Superior temporal gyrus (tissue), 1 donor: ENCODE results near the gene C1orf159.
"Not testable (repeated sequence)": the region's sequence is repeated elsewhere in the genome, so short reads cannot be mapped to it uniquely, and the experiment has no call there.

Experiments used
- DNase-seq: peaks from one replicate; pipeline ENCODE4 v3.0.0-alpha.2; 2016; ENCODE audit errors: extremely low spot score

The C1orf159 gene

DNA sequence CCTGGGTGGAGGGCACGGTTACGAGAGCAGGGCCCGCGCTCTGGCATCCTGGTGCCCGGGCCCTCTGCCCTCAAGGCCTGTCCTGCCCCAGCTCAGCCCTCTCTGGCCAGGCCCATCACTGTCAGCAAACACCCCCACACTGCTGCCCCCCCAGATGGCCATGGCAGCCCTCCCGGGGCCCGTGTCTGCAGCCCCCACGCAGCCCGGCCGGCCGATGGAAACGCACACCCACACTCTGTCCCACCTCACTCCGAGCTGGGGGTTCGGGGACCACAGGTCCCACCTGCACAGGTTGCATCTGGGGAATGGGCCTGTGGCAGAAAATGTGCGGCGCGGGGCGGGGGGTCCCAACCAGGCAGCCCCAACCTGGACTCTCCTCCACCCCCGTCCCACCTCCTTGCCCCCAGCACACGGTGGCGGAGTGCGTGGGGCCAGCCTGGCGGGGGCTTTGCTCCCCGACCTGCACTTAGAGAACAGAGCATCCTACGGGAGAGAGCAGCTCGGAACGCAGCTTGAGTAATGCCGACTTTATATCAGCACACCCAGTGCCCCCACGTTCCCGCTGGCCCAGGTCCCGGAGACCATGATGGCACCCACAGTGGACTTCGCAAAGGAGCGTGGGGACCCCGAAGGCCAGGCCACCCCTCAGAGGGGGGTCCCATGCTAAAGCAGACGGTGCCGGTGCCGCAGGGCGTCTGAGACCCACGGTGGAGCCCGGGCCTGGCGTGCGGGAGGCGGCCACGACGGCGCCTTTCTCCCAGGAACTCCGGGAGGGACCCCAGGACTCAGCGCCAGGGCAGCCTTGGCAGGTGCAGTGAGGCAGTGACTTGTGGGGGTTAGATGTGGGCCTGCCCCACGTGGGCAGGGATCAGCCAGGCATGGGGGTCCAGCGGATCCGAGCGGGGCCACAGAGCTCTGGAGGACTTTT is 34.3 kb downstream of the C1orf159 start:
- no peak for DNase-seq

DNA sequence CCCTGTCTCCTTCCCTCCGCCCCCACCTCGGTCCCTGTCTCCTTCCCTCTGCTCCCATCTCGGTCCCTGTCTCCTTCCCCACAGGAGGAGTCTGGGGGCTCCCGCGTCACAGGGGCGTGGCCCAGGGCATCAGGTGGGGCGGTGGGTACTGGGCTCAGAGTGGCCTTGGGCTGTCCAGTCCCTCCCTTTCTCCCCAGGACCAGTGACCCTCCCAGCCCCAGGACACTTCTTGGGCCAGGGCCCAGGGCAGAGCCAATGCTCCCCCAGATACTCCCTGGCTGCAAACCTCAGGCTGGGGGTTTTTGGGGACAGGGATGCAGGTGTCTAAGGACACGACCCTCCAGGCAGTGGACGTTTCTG is 35.0 kb downstream of the C1orf159 start:
- DNase-seq: no peak

DNA sequence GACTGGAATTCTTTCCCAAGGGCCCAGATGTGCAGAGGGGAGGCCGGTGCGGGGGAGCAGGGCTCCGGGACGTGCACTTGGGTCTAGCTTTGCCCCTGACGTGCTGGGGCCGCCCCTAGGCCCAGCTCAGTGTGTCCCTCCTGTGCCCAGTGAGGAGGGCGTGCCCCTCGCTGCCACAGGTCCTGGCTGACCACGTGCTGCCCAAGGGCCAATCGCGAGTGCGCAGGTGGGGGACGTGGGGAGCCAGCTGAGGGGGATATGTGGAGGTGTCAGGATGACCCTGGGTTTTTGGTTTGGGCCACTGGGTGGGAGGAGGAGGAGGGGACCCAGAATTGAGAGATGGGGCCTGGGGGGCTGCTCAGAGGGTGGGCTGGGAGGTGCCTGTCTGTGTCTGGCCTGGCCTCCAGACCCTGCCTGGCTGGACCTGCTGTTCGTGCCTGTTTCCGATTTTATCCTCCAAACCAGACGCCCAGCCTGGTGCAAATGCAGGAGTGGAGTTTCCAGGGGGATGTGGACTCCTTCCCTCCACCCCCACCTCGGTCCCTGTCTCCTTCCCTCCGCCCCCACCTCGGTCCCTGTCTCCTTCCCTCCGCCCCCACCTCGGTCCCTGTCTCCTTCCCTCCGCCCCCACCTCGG is 35.6 kb downstream of the C1orf159 start:
- DNase-seq: no peak

DNA sequence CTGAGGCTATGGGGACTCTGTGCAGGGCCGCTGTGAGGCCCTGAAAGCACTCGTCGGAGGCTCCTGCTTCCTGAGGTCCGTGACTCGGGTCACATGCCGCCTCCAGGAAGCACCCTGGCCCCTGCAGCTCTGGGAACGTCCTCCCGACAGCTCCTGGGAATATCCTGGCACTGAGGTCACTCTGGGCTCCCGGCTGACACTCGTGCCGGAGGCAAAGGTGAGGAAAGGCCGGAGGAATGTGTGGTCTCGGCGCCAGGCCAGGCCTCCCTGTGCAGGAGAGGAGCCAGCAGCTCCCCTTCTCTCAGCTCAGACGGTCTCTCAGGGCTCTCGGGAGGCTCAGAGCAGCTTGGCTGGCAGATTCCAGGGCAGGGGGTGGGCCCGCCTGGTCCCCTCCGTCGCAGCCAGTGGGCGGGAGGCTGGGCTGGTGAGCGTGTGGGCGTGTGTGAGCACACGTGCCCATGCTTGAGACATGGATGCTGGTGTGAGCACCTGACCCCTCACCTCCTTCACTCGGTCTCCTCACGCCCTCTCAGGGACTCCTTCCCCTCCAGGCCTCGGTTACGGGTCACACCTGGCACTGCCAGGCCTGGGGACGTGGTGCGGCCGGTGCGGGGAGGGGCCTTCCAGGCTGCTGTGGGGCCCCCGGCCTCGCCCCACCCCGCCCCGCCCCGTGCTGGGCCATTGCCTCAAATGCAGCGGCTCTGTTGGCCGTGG is 36.3 kb downstream of the C1orf159 start:
- no peak for DNase-seq

DNA sequence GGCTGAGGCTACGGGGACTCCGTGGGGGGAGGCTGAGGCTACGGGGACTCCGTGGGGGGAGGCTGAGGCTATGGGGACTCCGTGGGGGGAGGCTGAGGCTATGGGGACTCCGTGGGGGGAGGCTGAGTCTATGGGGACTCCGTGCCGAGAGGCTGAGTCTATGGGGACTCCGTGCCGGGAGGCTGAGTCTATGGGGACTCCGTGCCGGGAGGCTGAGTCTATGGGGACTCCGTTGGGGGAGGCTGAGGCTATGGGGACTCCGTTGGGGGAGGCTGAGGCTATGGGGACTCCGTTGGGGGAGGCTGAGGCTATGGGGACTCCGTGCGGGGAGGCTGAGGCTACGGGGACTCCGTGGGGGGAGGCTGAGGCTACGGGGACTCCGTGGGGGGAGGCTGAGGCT is 38.5 kb downstream of the C1orf159 start:
- DNase-seq: not testable (repeated sequence)

DNA sequence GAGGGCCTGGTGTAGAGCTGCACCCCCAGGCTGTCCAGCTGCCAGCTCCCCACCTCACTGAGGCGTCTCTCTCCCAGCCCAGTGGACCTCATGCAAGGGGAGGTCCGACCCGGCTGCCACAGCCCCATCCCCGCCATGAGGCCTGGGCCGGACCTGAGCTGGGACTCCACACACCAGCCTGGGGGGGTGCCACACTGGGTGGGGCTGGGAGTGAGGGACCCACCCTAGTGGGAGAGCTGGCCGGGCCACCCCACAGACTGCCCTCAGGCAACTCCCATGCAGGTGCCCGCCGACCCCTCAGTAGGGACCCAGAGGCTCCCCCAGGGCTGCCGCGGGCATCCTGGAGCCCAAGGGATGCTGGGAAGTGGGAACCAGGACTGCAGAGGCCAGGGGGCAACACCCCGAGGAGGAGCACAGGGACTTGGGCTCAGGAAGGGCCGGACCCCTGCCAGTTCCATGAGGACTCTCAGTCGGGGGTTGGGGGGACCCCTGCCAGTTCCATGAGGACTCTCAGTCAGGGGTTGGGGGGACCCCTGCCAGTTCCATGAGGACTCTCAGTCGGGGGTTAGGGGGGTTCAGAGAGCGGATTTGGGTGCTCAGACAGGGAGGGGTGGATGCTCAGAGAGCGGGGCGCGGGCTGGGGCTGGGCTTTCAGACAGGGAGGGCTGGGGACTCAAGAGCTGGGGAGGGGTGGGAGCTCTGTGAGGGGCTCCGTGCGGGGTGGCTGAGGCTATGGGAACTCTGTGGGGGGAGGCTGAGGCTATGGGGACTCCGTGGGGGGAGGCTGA is 40.5 kb downstream of the C1orf159 start:
- DNase-seq: no peak

DNA sequence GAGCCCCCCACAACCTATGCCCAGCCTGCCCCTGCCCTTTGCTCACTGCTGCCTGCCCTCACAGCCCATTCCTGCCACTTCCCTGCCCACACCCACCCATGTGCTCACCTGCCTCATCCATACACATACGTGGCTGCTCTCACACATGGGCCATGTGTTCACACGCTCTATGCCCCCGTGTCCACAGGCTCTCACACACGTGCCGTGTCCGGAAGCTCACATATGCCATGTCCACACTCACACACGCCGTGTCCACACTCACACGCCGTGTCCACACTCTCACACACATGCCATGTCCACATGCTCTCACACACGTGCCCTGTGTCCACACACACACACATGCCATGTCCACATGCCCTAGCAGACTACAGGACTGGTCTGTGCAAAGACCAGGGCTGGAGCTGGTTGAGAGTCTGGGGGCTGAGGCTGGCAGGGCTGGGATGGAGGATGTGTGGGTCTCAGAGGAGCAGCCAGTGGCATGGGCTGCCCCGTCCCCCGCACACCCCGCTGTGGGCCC is 41.2 kb downstream of the C1orf159 start:
- DNase-seq: no peak

DNA sequence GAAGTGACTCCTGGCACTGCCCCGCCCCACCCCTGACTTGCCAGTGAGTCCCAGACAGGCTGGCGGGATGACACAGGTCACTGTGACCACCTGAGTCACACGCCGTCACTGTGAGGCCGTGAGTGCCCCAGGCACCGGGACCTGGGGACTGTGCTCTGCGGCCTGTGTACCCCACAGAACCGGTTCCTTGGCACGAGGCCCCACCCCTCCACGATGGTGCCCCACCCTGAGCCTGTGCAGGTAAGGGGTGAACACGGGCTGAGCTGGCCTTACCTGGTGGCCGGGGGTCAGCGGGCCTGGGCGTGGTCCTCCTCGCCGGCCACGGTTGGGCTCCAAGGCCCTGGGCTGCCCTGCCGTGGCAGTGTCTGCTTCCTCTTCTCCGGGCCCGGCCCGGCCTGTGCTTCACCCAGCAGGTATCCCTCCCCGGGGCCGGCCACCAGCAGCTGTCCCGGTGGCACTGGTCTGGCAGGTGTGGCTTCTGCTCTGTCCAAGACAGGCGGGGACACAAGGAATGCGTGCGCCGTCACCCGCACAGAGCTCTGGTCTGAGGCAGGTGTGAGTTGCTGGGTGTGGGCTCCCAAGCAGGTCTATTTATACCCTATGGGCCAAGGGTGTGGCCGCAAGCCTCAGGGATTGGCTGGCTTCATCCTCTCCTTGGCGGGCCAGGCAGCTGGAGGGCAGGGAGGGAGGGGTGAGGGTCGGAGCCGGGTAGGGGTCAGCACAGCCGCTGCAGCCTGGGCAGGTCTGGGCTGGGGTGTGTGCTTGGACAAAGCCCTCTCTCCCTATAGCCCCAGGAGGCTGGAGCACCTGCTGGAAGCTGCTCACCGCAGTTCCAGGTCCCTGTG is 41.9 kb downstream of the C1orf159 start, which contains the start of gene RNF223:
Gene RNF223 (minus strand): TSS at position 564 of the 845 bp plus-strand sequence. CDS start 1,740 bp downstream, outside the sequence.
- no peak for DNase-seq

DNA sequence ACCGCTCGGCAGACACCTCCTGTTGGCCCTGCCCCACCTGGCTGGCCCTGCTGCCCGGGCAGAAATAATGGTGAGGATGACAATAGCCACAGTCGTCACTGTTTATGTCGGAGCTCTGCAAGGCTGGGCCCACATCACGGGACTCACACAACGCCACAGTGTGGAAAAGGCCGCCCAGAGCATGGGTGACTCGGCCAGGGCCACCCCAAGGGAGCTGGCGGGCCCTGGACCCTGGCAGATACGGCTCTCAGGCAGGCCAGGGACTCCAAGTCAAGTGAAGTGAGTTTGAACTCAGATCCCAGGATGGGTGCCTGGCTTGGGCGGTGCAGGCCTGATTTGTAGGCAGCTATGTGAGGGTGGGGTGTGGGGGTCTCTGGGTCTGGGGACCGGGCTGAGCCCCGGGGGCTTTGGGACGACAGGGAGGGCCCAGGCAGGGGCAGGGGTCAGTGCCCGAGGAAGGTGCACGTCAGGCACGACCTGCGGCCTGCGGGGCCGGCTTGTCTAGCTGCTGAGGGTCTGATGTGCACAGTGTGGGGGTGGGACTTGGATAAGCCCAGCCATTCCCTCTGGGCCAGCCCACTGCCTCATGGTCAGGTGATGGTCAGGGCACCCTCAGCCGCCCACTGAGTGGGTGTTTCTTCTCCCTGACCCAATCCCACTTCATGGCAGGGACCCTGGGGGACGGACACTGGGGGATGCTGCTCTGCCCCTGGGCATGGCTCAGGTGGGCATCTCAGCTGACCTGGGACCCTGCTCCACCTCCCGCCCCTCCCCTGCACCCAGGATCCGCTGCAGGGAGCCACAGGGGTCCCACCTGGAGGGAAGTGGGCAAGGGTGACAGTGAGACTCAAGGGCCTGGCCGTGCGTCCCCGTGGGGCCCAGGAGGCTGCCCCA is 42.8 kb downstream of the C1orf159 start:
- DNase-seq: no peak

DNA sequence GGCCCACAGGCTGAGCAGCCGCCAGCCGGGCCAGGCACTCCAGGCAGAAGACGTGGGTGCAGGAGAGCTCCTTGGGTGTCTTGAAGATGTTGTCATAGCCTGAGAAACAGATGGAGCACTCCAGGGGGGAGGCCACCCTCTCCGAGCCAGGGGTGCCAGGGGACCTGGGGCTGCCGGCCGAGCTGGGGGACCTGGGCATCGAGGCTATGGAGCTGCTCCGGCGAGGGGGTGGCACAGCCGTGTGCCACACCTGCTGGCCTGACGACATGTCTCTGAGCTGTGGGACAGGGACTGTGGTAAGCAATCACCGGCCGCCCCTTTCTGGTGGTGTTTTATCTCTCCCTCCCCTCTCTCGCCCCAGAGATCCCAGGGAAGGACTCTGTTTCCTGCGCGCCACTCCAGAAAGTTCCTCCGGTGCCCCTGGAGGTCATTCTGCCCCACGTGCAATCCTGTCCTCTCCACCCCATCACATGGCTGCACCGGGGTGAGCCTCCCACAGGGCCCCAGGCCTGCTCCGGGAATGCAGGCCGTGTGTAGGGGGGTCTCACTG is 43.5 kb downstream of the C1orf159 start:
- no peak for DNase-seq

DNA sequence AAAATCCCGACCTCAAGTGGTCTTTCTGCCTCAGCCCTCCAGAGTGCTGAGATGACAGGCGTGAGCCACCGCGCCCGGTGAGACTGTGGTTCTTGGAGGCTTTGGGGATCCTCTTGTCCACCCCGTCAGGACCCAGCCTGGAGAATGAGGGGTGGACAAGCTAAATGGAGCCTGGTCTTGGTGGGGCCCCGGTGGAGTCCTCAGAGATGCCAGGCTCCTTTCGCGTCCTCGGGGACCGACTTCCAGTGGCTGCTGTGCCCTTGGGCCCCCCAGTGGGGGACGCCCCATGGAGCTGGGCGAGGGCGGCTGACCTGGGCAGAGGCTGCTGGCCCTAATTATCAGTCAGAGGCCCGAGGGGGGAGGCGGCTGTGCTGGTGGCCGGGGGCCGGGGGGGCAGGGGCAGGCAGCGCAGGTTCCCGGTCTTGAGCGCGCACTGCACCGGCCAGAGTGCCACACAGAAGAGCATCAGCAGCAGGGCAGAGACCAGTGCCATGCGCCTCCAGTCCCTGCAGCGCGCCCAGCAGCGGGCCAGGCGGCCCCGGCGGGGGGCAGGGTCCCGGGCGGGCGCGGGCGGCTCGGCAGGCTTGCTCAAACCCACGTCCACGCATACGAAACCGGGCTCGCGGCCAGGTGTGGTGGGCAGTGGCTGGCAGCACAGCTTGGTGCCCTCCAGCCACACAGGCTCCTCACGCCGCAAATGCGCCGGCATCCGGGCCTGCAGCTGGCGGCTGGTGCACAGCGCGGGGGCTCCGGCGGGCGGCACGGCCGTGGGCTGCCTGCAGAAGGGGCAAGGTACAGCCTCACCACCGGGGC is 44.2 kb downstream of the C1orf159 start:
- no peak for DNase-seq

DNA sequence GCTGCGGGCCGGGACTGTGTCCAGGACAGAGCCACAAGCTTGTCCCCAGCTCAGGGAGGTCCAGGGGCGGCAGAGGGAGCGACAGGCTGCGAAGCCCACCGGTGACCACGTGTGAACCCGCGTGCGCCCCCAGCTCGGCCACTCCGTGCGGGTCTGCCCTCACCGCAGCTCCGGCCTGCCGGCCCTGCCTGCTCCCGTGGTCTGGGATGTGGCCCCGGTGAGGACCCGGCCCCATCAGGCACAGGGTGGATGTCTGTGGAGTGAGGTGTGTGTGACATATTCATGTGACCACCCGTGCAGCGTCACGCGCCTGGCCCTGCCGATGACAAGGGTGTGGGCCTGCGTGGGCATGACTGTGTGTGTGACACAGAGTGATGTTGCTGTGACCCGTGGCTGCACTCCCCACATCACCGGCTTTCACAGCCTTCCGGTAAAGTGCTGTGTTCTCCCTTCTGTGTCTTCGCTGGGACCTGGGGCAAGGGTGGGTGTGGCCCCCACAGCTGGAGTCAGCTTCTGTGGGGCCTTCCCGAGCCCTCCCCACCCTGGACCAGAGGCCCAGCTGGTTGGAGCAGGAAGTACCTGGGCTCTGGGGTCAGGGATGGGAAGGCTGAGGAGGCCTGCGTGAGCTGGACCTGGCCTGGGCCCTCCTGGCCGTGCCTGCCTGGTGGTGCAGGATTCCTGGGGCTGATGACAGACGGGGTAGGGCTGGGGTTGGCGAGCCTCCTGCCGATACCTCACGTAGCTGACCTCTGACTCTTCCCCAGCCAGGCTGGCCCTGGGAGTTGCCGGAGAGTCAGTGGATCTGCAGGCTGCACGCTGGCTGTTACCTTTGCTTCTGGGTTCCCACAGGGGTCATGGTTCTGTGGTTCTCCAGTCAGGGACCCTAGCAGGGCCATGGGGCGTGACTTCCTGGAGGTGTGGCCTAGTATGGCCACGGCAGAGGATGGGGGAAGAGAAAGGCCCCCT is 45.9 kb downstream of the C1orf159 start:
- no peak for DNase-seq

DNA sequence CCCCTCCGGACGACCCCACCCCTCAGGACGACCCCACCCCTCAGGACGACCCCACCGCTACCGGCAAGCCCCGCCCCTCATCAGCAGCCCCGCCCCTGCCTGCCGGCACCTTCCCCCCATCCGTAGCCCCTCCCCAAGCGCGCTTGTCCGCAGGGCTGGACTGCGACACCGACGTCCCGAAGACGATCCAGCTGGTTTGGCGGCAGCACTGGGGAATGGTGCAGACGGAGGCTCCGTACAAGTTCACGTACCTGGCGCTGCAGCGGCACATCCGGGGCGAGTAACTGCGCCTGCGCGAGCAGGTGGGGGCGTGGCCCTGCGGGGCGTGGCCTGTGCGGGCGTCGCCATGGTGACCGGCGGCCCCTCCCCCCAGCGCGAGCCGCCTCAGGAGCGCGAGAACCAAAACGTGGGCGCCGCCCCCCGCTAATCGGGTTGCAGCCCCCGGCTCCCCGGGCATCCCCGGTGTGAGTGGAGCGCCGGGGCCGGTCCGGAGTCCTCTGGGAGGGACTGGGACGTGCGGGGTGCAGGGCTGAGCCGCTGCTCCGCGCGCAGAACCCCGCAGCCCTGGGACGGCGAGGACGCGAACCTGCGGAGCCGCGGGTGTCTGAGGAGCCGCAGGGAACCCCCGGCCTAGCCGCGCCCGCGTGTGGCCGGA is 46.7 kb downstream of the C1orf159 start:
- peak; percentile 24 for DNase-seq

DNA sequence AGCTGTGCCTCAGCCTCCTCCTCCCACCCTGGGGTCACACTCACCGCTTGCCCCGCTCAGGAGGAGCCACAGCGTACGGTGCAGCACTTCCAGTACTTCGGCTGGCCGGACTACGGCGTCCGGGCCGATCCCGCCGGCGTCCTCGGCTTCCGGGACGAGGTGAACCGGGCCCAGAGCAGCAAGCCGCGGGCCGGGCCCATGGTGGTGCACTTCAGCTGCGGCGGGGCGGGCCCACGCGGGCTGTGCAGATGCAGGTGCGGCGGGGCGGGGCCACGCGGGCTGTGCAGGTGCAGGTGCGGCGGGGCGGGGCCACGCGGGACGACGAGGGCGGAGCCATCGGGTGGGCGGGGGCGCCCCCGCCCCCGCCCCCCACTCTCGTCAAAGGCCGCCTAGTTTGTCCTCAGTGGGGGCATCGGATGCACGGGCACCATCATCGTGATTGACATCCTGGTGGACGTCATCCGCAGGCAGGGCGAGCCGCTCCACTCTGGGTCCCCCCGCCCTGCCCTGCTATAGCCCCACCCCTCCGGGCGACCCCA is 47.3 kb downstream of the C1orf159 start:
- no peak for DNase-seq

DNA sequence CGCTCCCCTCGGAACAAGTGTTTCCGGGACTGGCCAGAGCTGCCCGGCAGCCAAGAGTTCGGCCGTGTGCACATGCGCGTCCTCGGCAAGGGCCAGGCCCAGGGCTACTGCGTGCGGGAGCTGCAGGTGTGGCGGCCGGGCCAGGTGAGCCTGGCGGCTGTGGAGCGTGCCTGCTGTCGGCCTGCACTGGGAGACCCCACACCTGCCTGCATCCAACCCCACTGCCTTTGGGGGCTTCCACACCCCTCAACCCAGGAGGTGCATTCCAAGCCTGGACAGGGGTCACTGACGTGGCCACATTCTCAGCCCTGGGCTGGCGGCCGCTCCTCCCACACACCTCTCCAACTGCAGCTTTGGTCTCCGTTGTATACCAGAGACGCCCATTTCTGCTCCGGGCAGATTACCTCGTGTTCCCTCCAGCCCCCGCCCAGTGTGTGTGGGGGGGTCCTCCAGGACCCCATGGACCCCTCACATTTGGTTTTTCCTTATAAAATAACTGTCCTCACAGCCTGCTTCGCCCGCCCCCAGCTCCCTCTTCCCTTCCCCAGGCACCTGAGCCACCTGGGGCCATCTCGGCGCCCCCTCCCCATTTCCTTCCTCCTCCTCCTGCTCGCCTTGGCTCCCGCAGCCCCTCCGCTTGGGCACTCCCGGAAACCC is 47.9 kb downstream of the C1orf159 start:
- DNase-seq: no peak
